Gastrocnemius medialis (tissue), 4 donors: ENCODE data around the gene CCDC85A. TPM values are rescaled to one million over a fixed set of nuclear protein-coding genes. Genes with fewer than 3 reads are reported as not detected.

ENCODE experiments used
- ATAC-seq, 2 donors: fragments of 150-250 bp; one replicate each; pipeline ENCODE4 v1.9.1; 2016
- DNase-seq, 2 donors: peaks; one replicate each; pipeline ENCODE4 v3.0.0-alpha.2; 2019
- H3K27ac ChIP-seq, 4 donors: fragments of 200-600 bp; sonication (generic); 1 replicate in 1 of 4; 2 replicates in 3 of 4; pipeline ENCODE4 v1.5.1; 2016 to 2018; ENCODE audit warnings: mild to moderate bottlenecking in 2 of 4, moderate library complexity in 1 of 4
- H3K27me3 ChIP-seq, 3 donors: fragments of 200-600 bp; sonication (generic) in 2 of 3; 1 replicate in 1 of 3; 2 replicates in 2 of 3; pipeline versions ENCODE4 v1.5.1 to v1.6.0; 2016 to 2019; ENCODE audit warnings: mild to moderate bottlenecking in 1 of 3, moderate library complexity in 1 of 3
- H3K36me3 ChIP-seq, 2 donors: fragments of 200-600 bp; sonication (generic) in 1 of 2; one replicate each; pipeline ENCODE4 v1.5.1; 2017 to 2018
- H3K4me1 ChIP-seq, 2 donors: fragments of 200-600 bp; sonication (generic) in 1 of 2; one replicate each; pipeline ENCODE4 v1.5.1; 2016 to 2017; ENCODE audit warnings: mild to moderate bottlenecking in 2 of 2
- H3K4me3 ChIP-seq, 4 donors: fragments of 200-600 bp; sonication (generic) in 3 of 4; 1 replicate in 1 of 4; 2 replicates in 3 of 4; pipeline ENCODE4 v1.5.1; 2016 to 2019; ENCODE audit warnings: mild to moderate bottlenecking in 2 of 4
- H3K9me3 ChIP-seq, 3 donors: fragments of 200-600 bp; sonication (generic) in 2 of 3; 1 replicate in 1 of 3; 2 replicates in 2 of 3; pipeline ENCODE4 v1.5.1; 2016 to 2019
- CTCF ChIP-seq, 5 experiments: fragments of 450-650 bp in 3 of 5; fragments of 200-600 bp in 2 of 5; sonication (generic) in 2 of 5; IDR thresholded peaks in 4 of 5; conservative IDR thresholded peaks in 1 of 5; 1 replicate in 4 of 5; 2 replicates in 1 of 5; pipeline ENCODE4 v1.5.1; 2016 to 2019; ENCODE audit warnings: antibody characterized with exemption in 5 of 5, mild to moderate bottlenecking in 3 of 5, moderate library complexity in 3 of 5
- POLR2A ChIP-seq, 2 donors: fragments of 450-650 bp; IDR thresholded peaks; one replicate each; pipeline ENCODE4 v1.6.1; 2017; ENCODE audit warnings: antibody characterized with exemption in 2 of 2, mild to moderate bottlenecking in 2 of 2, moderate library complexity in 2 of 2
- in situ Hi-C, 4 donors: fragments of 200-750 bp; cut with MboI; loops; one replicate each; pipeline versions ENCODE4 v1.15.0 to v1.8.0; 2017; ENCODE audit warnings: low sequenced_read_pairs in 4 of 4
- intact Hi-C: fragments of 100-400 bp; cut with DNase I; formaldehyde crosslinking; loops from one replicate; pipeline ENCODE4 v1.15.1; 2023; ENCODE audit warnings: low total_unique reads
- total RNA-seq, 4 donors: library from RNA; depleted of rRNA; stranded (reverse); fragments of >200 nt; gene quantifications; one replicate each; pipeline versions ENCODE4 v1.1.0 to v1.2.3, GENCODE V29; 2016

Gene CCDC85A
- total RNA-seq, 4 donors from 2014 or later, result 4.6 to 8.2 (median 6.1) TPM

GRCh38 chr2:56297671-56298070 is 113.9 kb downstream of the CCDC85A start:
- H3K9me3 ChIP-seq, result no peaks in the 10 kb centered on the region
- H3K4me3 ChIP-seq, result no peak overlapping the region
- in situ Hi-C loops (no loop called here), intact Hi-C loops (no loop called here)
- H3K4me1 ChIP-seq, result peaks cover 11 to 21% of the 10 kb centered on the region in 2 donors
- ATAC-seq (no peak), DNase-seq (no peak)
- no peaks in the 10 kb centered on the region for H3K36me3 ChIP-seq
- H3K27ac ChIP-seq, result no peak overlapping the region
- no peak for TF ChIP-seq POLR2A (IDR thresholded peaks at IDR 0.05)
- no peak for TF ChIP-seq CTCF (IDR thresholded peaks at IDR 0.05 in 4 of 5, conservative IDR thresholded peaks at IDR 0.05 in 1 of 5)
- no peaks in the 10 kb centered on the region for H3K27me3 ChIP-seq

GRCh38 chr2:56299171-56299691 is 115.4 kb downstream of the CCDC85A start:
- Histone ChIP-seq H3K4me1 (peaks cover 11 to 21% of the 10 kb centered on the region in 2 donors), H3K9me3 (no peaks in the 10 kb centered on the region), H3K36me3 (no peaks in the 10 kb centered on the region), H3K4me3 (no peak overlapping the region), H3K27me3 (no peaks in the 10 kb centered on the region), H3K27ac (no peak overlapping the region)
- ATAC-seq, result no peak
- in situ Hi-C loops, result no loop called here
- intact Hi-C loops, result no loop called here
- no peak for TF ChIP-seq POLR2A (IDR thresholded peaks at IDR 0.05)
- no peak for TF ChIP-seq CTCF (IDR thresholded peaks at IDR 0.05 in 4 of 5, conservative IDR thresholded peaks at IDR 0.05 in 1 of 5)
- DNase-seq, result no peak

GRCh38 chr2:56309626-56310170 is 125.9 kb downstream of the CCDC85A start:
- Histone ChIP-seq H3K4me3 (no peak overlapping the region), H3K36me3 (no peaks in the 10 kb centered on the region), H3K27me3 (no peaks in the 10 kb centered on the region), H3K9me3 (no peaks in the 10 kb centered on the region), H3K4me1 (peaks cover 0 to 15% of the 10 kb centered on the region in 2 donors), H3K27ac (no peak overlapping the region)
- TF ChIP-seq POLR2A (IDR thresholded peaks at IDR 0.05) (no peak), CTCF (IDR thresholded peaks at IDR 0.05 in 4 of 5, conservative IDR thresholded peaks at IDR 0.05 in 1 of 5) (no peak)
- intact Hi-C loops (no loop called here), in situ Hi-C loops (no loop called here)
- ATAC-seq, result no peak
- no peak for DNase-seq

GRCh38 chr2:56313500-56313921 is 129.7 kb downstream of the CCDC85A start:
- H3K27me3 ChIP-seq, result no peaks in the 10 kb centered on the region
- H3K36me3 ChIP-seq, result no peaks in the 10 kb centered on the region
- no peaks in the 10 kb centered on the region for H3K9me3 ChIP-seq
- no peak for DNase-seq
- no peak overlapping the region for H3K4me3 ChIP-seq
- intact Hi-C loops, result no loop called here
- no peak for ATAC-seq
- H3K4me1 ChIP-seq, result peaks cover 0 to 26% of the 10 kb centered on the region in 2 donors
- in situ Hi-C loops, result no loop called here
- peak overlapping the region in 2 of 4 donors; percentile 16 to 35 for H3K27ac ChIP-seq
- no peak for TF ChIP-seq CTCF (IDR thresholded peaks at IDR 0.05 in 4 of 5, conservative IDR thresholded peaks at IDR 0.05 in 1 of 5)
- no peak for TF ChIP-seq POLR2A (IDR thresholded peaks at IDR 0.05)

GRCh38 chr2:56314371-56314770 is 130.6 kb downstream of the CCDC85A start:
- Histone ChIP-seq H3K27me3 (no peaks in the 10 kb centered on the region), H3K27ac (peak overlapping the region in 3 of 4 donors; percentile 2 to 35 (median 16)), H3K4me1 (peaks cover 0 to 26% of the 10 kb centered on the region in 2 donors), H3K9me3 (no peaks in the 10 kb centered on the region), H3K4me3 (no peak overlapping the region), H3K36me3 (no peaks in the 10 kb centered on the region)
- in situ Hi-C loops, result no loop called here
- ATAC-seq (no peak), DNase-seq (no peak)
- intact Hi-C loops, result no loop called here
- TF ChIP-seq CTCF (IDR thresholded peaks at IDR 0.05 in 4 of 5, conservative IDR thresholded peaks at IDR 0.05 in 1 of 5) (no peak), POLR2A (IDR thresholded peaks at IDR 0.05) (no peak)
